CD4-positive, alpha-beta T cell treated with Interleukin-15 for 4 hours (primary cell): ENCODE measurements around the gene CAD.

Experiments
- DNase-seq: peaks from one replicate; pipeline ENCODE4 v3.0.0-alpha.2; 2020; ENCODE audit warnings: low spot score

CAD gene

DNA sequence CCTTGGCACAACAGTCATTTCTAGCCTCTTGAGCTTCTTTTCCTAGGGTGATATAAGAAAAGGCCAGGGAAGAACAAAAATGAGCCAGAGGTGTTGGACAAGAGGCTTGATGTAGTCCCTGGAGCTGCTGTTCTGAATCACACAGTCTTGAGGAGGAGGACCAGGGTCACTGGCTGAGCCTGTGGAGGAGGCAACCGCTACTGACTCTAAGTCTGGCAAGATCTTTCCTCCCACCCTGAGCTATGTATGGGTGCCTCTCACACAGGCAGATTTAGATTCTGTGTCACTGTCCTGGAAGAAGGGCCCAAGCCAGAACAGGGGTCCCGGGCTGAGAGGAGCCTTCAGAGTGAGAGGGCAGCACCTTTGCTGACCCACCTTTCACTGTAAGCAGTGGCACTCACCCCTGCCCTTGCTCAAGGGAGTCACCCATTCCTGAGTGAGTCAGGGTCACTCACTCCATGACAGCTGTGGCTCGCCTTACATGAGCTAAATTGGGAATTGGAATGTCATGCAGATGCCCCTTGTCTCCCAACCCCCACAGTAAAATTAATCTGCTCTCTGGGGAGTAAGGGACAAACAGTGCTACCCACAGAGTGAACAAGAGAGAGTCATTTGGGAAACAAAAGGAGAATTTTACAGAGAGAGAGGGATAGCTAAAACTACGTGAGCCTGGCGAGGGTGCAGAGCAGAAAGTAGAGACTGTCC lies 64.8 kb downstream of the CAD start, which contains the start of gene TRIM54:
TRIM54 (plus strand) TSS at position 575 of the 705 bp plus-strand sequence. CDS start 303 bp downstream, outside the sequence.
- DNase-seq = no peak

DNA sequence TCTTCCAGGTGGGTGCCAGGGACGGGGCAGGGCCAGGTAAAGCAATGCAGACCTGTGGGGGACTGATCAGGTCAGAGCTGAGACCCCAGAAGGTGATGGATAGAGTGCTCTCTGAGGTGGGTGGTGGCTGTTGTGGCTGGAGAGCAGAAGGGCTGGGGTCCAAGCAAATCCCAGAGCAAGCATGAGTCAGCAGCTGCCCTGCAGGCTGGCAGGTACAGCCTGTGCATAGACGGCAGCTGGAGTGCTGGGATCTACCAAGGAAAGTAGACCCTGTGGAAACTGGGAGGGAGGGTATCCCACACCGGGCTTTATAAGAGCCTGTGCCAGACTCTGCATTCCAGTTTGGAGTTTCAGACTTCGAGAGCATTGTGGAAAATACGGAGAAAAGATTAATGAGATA lies 65.7 kb downstream of the CAD start:
- DNase-seq = no peak

GRCh38 chr2:27284996-27285395 lies 67.8 kb downstream of the CAD start:
- no peak for DNase-seq

GRCh38 chr2:27285481-27285880 lies 68.3 kb downstream of the CAD start:
- DNase-seq = no peak

DNA sequence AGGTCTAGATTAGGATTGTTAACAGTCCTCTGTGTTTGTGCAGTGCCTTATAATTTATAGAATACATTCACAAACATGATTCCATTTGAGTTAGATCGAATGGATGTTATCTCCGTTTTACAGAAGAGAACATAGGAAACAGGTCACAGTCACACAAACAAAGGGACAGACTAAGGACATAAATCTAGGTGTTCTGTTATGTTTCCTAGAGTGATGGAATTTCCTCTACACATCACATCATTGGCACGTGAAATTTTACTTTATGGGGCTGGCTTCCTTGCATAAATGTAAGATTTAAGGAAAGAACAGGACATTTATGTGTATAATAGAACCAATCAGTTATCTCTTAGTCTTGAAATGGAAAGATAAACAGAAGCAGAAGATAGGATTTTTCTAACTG lies 71.4 kb downstream of the CAD start:
- DNase-seq = no peak

DNA sequence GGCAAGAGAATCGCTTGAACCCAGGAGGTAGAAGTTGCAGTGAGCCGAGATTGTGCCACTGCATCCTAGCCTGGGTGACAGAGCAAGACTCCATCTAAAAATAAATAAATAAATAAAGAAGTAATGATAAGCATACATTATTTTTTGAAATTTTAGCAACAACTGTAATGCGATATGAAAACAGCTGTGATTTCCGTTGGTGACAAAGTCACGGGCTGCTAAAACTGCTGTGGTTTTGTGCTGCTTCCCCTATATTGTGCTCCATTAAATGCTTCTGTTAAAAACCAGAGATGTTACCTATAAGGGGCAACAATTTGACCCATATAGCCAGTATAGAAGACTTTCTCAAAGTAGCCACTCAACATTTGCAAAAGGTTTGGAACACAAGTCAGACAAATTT lies 73.4 kb downstream of the CAD start:
- no peak for DNase-seq

DNA sequence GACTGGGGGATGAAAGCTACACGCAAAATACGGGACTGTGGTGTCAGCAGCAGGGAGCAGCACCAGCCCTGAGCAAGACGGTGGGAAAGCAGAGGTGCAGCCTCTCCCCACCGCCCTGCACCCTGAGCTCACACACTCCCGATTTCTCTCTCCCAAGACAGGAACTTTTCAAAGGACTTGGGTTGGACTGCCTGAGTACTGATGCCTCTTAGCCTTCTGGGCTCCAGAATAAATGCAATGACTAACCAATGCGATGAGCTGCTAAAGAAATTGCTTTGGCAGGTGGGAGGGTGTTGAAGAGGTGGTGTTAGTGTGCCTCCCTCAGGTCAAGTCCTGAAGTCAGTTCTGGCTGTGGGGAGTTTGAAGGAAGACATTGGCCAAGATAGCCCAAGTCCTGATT lies 74.7 kb downstream of the CAD start:
- no peak for DNase-seq
